Fibroblast of villous mesenchyme (primary cell): ENCODE measurements around the gene ATP2B2. TPM values are rescaled to one million over a fixed set of nuclear protein-coding genes. Genes with fewer than 3 reads are reported as not detected.
A peak's percentile ranks its signal among the peaks of the same experiment; 100 is the strongest.

Experiments used
- DNase-seq: peaks from one replicate; pipeline ENCODE4 v3.0.0-alpha.2; 2010; ENCODE audit warnings: low read depth
- H3K4me3 ChIP-seq: 2 replicates; pipeline ENCODE4 v1.5.1; 2011; ENCODE audit warnings: low read depth, mild to moderate bottlenecking, low read length
- CTCF ChIP-seq: IDR thresholded peaks from 2 replicates; pipeline ENCODE4 v1.5.1; 2012; ENCODE audit warnings: low read depth, mild to moderate bottlenecking, low read length; ENCODE audit not compliant: insufficient read depth
- total RNA-seq: library from RNA; depleted of rRNA; stranded (reverse); fragments of >200 nt; gene quantifications from 2 replicates; pipeline ENCODE4 v1.2.3, GENCODE V29; 2012

Gene ATP2B2
- total RNA-seq, 1 donor = not detected

- DNase-seq = peak; percentile 20
- no peak for TF ChIP-seq CTCF
- H3K4me3 ChIP-seq = no peak overlapping the region
These were observed 195.7 kb downstream of the ATP2B2 start for GRCh38 chr3:10309736-10310135.

GRCh38 chr3:10308678-10309077 lies 196.7 kb downstream of the ATP2B2 start:
- DNase-seq = no peak
- H3K4me3 ChIP-seq = no peak overlapping the region
- no peak for TF ChIP-seq CTCF

GRCh38 chr3:10306156-10306555 lies 199.2 kb downstream of the ATP2B2 start:
- TF ChIP-seq CTCF = no peak
- no peak for DNase-seq
- H3K4me3 ChIP-seq = no peak overlapping the region

- DNase-seq = no peak
- no peak overlapping the region for H3K4me3 ChIP-seq
- no peak for TF ChIP-seq CTCF
These were observed 200.0 kb downstream of the ATP2B2 start for GRCh38 chr3:10305331-10305902.

GRCh38 chr3:10304905-10305304 lies 200.5 kb downstream of the ATP2B2 start:
- TF ChIP-seq CTCF = no peak
- DNase-seq = no peak
- no peak overlapping the region for H3K4me3 ChIP-seq

- H3K4me3 ChIP-seq = no peak overlapping the region
- no peak for DNase-seq
- no peak for TF ChIP-seq CTCF
These were observed 201.6 kb downstream of the ATP2B2 start for GRCh38 chr3:10303785-10304184.

- no peak overlapping the region for H3K4me3 ChIP-seq
- no peak for DNase-seq
- no peak for TF ChIP-seq CTCF
These were observed 202.3 kb downstream of the ATP2B2 start for GRCh38 chr3:10303105-10303504.
